Activated CD8-positive, alpha-beta memory T cell treated with anti-CD3 and anti-CD28 coated beads, Interleukin-2, amount 50 U/mL, for 4 hours (primary cell): Measurements from ENCODE around the gene AJM1.
A peak's percentile ranks its signal among the peaks of the same experiment; 100 is the strongest.
"Not testable (repeated sequence)": the region's sequence is repeated elsewhere in the genome, so short reads cannot be mapped to it uniquely, and the experiment has no call there.

Experiments
- DNase-seq: peaks from one replicate; pipeline ENCODE4 v3.0.0-alpha.2; 2020

The AJM1 gene

DNA sequence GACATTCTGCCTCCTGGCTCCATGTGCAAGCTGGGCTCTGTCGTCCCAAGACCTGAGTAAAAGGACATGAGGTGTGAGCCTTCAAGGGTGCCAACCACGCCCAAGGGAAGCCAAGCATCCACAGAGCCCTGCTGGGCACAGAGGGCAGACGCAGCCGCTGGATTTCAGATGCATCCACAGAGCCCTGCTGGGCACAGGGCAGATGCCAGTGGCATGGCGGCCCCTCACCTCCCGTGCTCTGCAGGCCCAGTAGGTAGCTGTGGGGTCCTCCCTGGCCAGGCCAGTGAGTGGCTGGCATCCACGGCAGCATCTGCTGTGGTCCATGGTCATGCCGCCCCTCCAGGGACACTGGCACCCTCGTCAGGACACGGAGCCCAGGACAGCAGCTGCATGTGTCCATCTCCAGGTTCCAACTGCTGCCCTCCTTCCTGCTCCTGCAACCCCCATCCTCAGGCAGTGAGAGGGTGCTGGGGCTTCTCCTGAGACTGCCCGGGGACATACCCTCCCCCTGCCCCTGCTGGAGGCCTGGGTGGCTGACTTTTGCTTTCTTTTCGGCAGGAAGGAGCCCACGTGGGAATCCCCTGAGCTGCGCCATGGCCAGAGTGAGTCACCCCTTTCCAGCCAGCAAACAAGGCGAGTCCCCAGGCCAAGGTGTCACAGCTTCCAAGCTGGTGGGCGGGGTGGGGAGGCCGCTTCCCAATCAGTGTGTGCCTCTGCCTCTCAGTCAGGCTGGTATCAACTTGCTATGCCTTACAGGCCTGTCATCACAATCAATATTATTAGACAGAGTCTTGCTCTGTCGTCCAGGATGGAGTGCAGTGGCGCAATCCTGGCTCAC is 40.0 kb downstream of the AJM1 start:
- peak; percentile 92 for DNase-seq

DNA sequence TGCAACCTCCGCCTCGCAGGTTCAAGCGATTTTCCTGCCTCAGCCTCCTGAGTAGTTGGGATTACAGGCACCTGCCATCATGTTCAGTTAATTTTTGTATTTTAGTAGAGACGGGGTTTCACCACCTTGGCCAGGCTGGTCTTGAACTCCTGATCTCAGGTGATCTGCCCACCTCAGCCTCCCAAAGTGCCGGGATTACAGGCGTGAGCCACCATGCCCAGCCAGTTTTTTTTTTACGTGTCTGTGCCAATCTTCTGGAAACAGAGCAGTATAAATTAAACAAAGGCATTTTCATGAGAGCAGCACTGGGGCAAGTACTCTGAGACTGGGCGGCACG is 40.6 kb downstream of the AJM1 start:
- DNase-seq, result not testable (repeated sequence)

DNA sequence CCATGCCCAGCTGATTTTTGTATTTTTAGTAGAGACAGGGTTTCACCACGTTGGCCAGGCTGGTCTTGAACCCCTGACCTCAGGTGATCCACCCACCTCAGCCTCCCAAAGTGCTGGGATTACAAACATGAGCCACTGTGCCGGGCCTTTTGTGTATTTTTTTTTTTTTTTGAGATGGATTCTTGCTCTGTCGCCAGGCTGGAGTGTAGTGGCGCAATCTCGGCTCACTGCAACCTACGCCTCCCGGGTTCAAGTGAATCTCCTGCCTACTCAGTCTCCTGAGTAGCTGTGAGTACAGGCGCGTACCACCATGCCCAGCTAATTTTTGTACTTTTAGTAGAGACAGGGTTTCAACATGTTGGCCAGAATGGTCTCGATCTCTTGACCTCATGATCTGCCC is 41.4 kb downstream of the AJM1 start:
- not testable (repeated sequence) for DNase-seq

DNA sequence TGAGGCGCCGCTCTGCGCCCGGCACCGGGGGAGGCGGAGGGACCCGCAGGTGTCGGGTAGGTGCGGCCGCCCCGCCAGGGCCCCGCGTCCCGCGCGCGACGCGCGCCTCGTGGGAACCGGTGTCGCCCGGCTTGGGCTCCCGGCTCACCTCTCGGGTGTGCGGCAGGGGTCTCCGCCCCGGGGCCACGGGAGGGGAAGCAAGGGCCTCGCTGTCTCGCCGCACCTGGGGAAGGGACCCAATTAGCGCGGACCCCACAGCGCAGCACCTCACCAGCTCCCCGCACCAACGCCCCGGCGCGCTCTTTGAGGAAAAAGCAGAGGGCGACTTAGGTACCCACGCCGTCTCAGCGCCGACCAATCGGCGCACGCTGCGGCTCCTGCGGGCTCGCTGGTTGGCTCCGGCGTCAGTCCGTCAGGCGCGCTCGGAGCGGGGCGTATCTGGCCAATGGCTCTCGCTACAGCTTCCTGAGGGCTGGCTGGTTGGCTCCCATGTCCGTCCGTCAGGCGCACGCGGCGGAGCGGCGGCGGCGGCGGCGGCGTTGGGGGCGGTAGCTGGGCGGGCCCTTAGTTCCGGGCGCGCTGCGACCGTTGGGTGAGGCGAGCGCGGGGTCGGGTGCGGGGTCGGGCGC is 43.8 kb downstream of the AJM1 start, which contains the start of gene TRAF2:
TRAF2 (plus strand) TSS at position 567 of the 629 bp plus-strand sequence. CDS start 12,225 bp downstream, outside the sequence.
- peak; percentile 97 for DNase-seq

DNA sequence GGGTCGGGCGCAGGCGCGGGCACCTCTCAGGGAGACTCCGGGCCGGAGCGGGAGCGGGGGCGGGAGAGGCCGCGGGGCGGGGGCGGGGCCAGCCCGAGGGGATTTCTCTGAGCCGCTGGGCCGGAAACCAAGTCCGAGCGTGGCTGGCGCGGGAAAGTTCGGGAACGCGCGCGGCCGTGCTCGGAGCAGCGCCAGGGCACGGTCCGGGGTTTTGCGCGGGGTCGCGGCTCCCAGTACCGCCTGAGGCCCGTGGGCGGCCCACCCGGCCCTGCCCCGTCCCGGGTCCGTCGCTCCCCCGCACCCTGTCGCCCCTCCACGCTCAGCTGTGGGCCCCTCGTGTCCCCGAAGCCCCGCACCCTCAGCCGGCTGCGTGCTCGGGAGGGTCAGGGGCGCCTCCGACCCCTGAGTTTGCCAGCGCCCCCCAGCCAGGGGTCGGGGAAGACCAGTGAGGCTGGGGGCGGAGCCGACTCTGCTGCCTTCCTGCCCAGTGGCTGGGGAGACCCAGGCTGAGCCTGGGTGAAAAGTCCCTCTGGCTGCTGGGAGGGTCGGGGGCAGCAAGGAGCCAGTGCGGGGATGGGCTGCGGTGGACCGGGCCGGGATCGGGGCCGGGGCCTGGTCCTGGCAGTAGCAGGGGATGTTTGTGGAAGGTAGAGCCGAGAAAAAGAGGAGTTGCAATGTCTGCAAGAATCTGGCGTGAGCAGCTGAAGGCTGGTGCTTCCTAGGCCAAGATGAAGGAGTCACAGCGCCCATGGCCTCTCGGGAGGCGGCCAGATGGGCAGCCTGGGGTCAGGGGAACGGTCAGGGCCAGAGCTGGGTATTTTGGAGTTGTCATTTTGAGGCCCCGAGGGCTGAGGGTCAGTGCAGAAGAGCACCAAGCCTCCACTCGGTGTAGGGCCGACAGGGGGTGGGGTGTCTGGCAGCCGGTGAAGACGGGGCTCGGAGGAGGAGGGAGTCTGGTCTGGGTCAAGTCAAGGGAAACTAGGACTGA is 44.6 kb downstream of the AJM1 start:
- no peak for DNase-seq

DNA sequence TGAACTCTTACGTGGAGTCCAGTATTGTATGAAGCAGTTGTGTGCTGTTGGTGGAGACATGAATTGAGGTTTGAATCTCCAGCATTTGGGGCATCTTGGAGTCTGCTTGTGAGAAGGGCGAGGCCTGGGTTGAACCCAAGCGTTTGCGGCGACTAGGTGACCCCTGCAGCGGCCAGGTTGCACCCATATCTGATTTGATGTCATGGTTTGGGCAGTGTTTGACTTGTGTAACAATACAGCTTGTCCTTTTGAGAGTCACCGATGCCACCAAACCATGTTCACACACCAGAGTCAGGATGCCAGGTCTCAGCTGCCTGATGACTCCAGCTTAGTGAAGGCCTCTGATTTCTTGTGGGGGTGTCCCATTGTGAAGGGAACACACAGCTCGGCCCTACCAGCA is 46.2 kb downstream of the AJM1 start:
- DNase-seq, result no peak

DNA sequence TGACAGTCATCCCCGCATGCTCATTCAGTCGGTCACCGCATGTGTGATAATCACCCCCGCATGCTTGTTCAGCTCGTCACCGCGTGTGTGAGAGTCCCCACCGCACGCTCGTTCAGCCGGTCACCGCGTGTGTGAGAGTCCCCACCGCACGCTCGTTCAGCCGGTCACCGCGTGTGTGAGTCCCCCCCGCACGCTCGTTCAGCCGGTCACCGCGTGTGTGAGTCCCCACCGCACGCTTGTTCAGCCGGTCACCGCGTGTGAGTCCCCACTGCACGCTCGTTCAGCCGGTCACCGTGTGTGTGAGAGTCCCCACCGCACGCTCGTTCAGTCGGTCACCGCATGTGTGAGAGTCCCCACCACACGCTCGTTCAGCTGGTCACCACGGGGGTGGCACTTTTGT is 47.6 kb downstream of the AJM1 start:
- DNase-seq, result no peak

DNA sequence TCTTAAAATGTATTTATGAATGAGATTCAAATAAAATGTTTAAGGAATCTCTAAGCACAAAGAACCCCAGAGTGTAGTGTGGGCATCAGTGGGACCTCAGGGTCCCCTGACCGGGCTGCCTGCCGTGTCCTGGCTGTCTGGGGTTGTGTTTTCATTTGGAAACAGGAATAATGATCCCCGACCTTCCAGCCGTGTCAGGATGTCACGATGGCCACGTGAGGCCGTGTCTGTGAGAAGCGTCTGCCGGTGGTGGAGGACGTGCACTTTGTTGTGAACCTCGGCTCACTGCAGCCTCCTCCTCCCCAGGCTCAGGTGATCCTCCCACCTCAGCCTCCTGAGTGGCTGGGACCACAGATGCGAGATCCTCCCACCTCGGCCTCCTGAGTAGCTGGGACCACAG is 48.4 kb downstream of the AJM1 start:
- DNase-seq, result no peak
